H9 (cell line): ENCODE data around the gene CACNA1G. TPM values are rescaled to one million over a fixed set of nuclear protein-coding genes. Genes with fewer than 3 reads are reported as not detected.

Source experiments
- DNase-seq: peaks from one replicate; pipeline ENCODE4 v3.0.0-alpha.2; 2017
- H2AFZ ChIP-seq: one replicate; pipeline ENCODE4 v1.6.1; 2013; ENCODE audit warnings: mild to moderate bottlenecking, low read length, control low read depth, moderate library complexity
- H2AK5ac ChIP-seq: 2 replicates; pipeline ENCODE4 v1.6.1; 2013; ENCODE audit warnings: low read length, control low read depth, mixed read lengths; ENCODE audit not compliant: insufficient read length
- H2BK120ac ChIP-seq: one replicate; pipeline ENCODE4 v1.6.1; 2013; ENCODE audit warnings: low read depth, mild to moderate bottlenecking, low read length, control low read depth, inconsistent platforms; ENCODE audit not compliant: poor library complexity, severe bottlenecking
- H2BK12ac ChIP-seq: 2 replicates; pipeline ENCODE4 v1.6.1; 2013; ENCODE audit warnings: low read length, control low read depth, mixed read lengths, low read depth; ENCODE audit not compliant: insufficient read length
- H2BK15ac ChIP-seq: 2 replicates; pipeline ENCODE4 v1.6.1; 2013; ENCODE audit warnings: low read depth, low read length, control low read depth
- H2BK20ac ChIP-seq: one replicate; pipeline ENCODE4 v1.6.1; 2013; ENCODE audit warnings: low read depth, mild to moderate bottlenecking, low read length, control low read depth, inconsistent platforms; ENCODE audit not compliant: poor library complexity, severe bottlenecking
- H2BK5ac ChIP-seq: 2 replicates; pipeline ENCODE4 v1.6.1; 2013; ENCODE audit warnings: low read length, control low read depth, mixed read lengths; ENCODE audit not compliant: insufficient read length
- H3K14ac ChIP-seq: 2 replicates; pipeline ENCODE4 v1.6.1; 2013; ENCODE audit warnings: low read length, control low read depth; ENCODE audit not compliant: insufficient read depth
- H3K18ac ChIP-seq: 2 replicates; pipeline ENCODE4 v1.6.1; 2013; ENCODE audit warnings: low read depth, mild to moderate bottlenecking, mixed read lengths, low read length, control low read depth; ENCODE audit not compliant: insufficient read length
- H3K23ac ChIP-seq: 2 replicates; pipeline ENCODE4 v1.6.1; 2013; ENCODE audit warnings: low read length, control low read depth, mixed read lengths, low read depth; ENCODE audit not compliant: insufficient read length
- H3K23me2 ChIP-seq: 2 replicates; pipeline ENCODE4 v1.6.1; 2013; ENCODE audit warnings: low read depth, mild to moderate bottlenecking, mixed read lengths, low read length, control low read depth; ENCODE audit not compliant: insufficient read length, poor library complexity, severe bottlenecking
- H3K27ac ChIP-seq: 2 replicates; pipeline ENCODE4 v1.5.1; 2013; ENCODE audit warnings: low read length, control low read depth, mixed read lengths, low read depth; ENCODE audit not compliant: insufficient read length
- H3K27me3 ChIP-seq: 2 replicates; pipeline ENCODE4 v1.6.1; 2013; ENCODE audit warnings: low read length, control low read depth, inconsistent platforms; ENCODE audit not compliant: insufficient read depth
- H3K4ac ChIP-seq: 2 replicates; pipeline ENCODE4 v1.6.1; 2013; ENCODE audit warnings: low read depth, mild to moderate bottlenecking, control low read depth, inconsistent platforms, low read length, moderate library complexity
- H3K4me1 ChIP-seq: 2 replicates; pipeline ENCODE4 v1.6.1; 2013; ENCODE audit warnings: low read length, control low read depth, inconsistent platforms; ENCODE audit not compliant: insufficient read depth
- H3K4me2 ChIP-seq: 2 replicates; pipeline ENCODE4 v1.6.1; 2013; ENCODE audit warnings: low read length, control low read depth, mixed read lengths; ENCODE audit not compliant: insufficient read length, insufficient read depth
- H3K56ac ChIP-seq: 2 replicates; pipeline ENCODE4 v1.6.1; 2013; ENCODE audit warnings: low read depth, mild to moderate bottlenecking, mixed read lengths, low read length, control low read depth; ENCODE audit not compliant: insufficient read length
- H3K79me1 ChIP-seq: 2 replicates; pipeline ENCODE4 v1.6.1; 2013; ENCODE audit warnings: low read depth, mild to moderate bottlenecking, moderate library complexity, low read length, control low read depth, inconsistent platforms; ENCODE audit not compliant: insufficient read depth, poor library complexity, severe bottlenecking
- H3K79me2 ChIP-seq: 2 replicates; pipeline ENCODE4 v1.6.1; 2013; ENCODE audit warnings: low read length, control low read depth, inconsistent platforms; ENCODE audit not compliant: insufficient read depth
- H3K9ac ChIP-seq: 2 replicates; pipeline ENCODE4 v1.6.1; 2013; ENCODE audit warnings: low read length, control low read depth, mixed read lengths; ENCODE audit not compliant: insufficient read length; ENCODE audit errors: extremely low read depth
- H3K9me3 ChIP-seq: one replicate; pipeline ENCODE4 v1.6.1; 2013; ENCODE audit warnings: low read depth, low read length, inconsistent platforms; ENCODE audit not compliant: control insufficient read depth
- H3T11ph ChIP-seq: one replicate; pipeline ENCODE4 v1.6.1; 2013; ENCODE audit warnings: mild to moderate bottlenecking, low read length, control low read depth, inconsistent platforms
- H4K20me1 ChIP-seq: one replicate; pipeline ENCODE4 v1.6.1; 2013; ENCODE audit not compliant: control insufficient read depth, insufficient read length, insufficient read depth
- H4K5ac ChIP-seq: 2 replicates; pipeline ENCODE4 v1.6.1; 2013; ENCODE audit warnings: low read depth, mild to moderate bottlenecking, mixed read lengths, low read length, control low read depth; ENCODE audit not compliant: insufficient read length
- H4K8ac ChIP-seq: replicated peaks from 2 replicates; pipeline ENCODE4 v1.6.1; 2013; ENCODE audit warnings: low read length, control low read depth, mixed read lengths, low read depth; ENCODE audit not compliant: insufficient read length
- H4K91ac ChIP-seq: 2 replicates; pipeline ENCODE4 v1.6.1; 2013; ENCODE audit warnings: low read depth, mild to moderate bottlenecking, moderate library complexity, mixed read lengths, low read length, control low read depth; ENCODE audit not compliant: insufficient read length
- H3K27ac Mint-ChIP-seq, 3 experiments: 2 replicates in 2 of 3; 3 replicates in 1 of 3; pipeline ENCODE4 v1.8.0; 2020 to 2021; ENCODE audit warnings: mixed read lengths in 3 of 3, mild to moderate bottlenecking in 1 of 3, moderate library complexity in 1 of 3
- H3K27me3 Mint-ChIP-seq: 2 replicates; pipeline ENCODE4 v1.8.0; 2021; ENCODE audit warnings: low read depth, mild to moderate bottlenecking, moderate library complexity, mixed read lengths
- H3K36me3 Mint-ChIP-seq, 3 experiments: 2 replicates in 2 of 3; 3 replicates in 1 of 3; pipeline ENCODE4 v1.8.0; 2020 to 2021; ENCODE audit warnings: low read depth in 3 of 3, mixed read lengths in 3 of 3; ENCODE audit not compliant: insufficient read depth in 1 of 3
- H3K4me1 Mint-ChIP-seq, 2 experiments: 2 replicates each; pipeline ENCODE4 v1.8.0; 2020; ENCODE audit warnings: mixed read lengths in 2 of 2
- H3K4me3 Mint-ChIP-seq, 2 experiments: 2 replicates in 1 of 2; 3 replicates in 1 of 2; pipeline ENCODE4 v1.8.0; 2020 to 2021; ENCODE audit warnings: mild to moderate bottlenecking in 2 of 2, mixed read lengths in 2 of 2, moderate library complexity in 1 of 2
- H3K9me3 Mint-ChIP-seq, 2 experiments: 2 replicates in 1 of 2; 3 replicates in 1 of 2; pipeline ENCODE4 v1.8.0; 2020; ENCODE audit warnings: mild to moderate bottlenecking in 2 of 2, mixed read lengths in 2 of 2, moderate library complexity in 1 of 2
- WGBS: extraction: QIAGEN DNeasy Blood & Tissue Kit; methylation state at CpG from one replicate; pipeline ENCODE4 v1.1.7; 2013; ENCODE audit warnings: missing lambda C conversion rate, low lambda C conversion rate, mixed read lengths; ENCODE audit not compliant: insufficient read length; ENCODE audit errors: extremely low coverage; 5-methylcytosine and 5-hydroxymethylcytosine counted together
- total RNA-seq: library from RNA; stranded (reverse); gene quantifications from 2 replicates; pipeline ENCODE4 v1.2.1, GENCODE V29; 2021
- TF ChIP-seq, protein P1 (sequence below): fragments of 200-600 bp; sonication (generic); conservative IDR thresholded peaks from 3 replicates; pipeline ENCODE4 v1.8.0; 2021; ENCODE audit warnings: antibody characterized with exemption, mild to moderate bottlenecking

The CACNA1G gene
- total RNA-seq, 1 experiment from 2014 or later = 1.5 TPM

DNA sequence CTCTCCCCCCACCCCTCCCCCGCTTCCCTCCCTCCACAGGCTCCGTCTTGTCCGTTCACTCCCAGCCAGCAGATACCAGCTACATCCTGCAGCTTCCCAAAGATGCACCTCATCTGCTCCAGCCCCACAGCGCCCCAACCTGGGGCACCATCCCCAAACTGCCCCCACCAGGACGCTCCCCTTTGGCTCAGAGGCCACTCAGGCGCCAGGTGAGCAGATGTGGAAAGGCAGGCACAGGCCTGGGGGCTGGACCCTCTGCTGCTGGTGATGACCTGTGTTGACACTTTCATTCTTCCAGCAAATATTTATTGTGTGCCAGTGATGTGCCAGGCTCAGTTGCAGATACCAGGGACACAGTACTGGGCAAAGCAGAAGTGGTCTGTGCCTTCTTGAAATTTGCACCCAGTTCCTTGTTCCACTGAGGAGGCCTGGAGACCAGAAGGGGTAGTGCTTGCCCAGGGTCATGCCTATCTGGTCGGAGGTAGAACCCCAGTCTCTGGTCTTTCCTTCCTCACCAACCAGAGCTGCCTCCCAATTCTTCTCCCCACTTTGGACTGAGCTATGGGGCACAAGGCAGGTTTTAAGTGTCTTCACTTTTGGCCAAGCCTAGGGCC, 63.9 kb downstream of the CACNA1G start:
- H3K18ac ChIP-seq = no peak overlapping the region
- H3K27ac Mint-ChIP-seq = no peak overlapping the region
- H2BK120ac ChIP-seq = no peak overlapping the region
- no peak overlapping the region for H3K4me2 ChIP-seq
- H3K27ac ChIP-seq = no peak overlapping the region
- no peak overlapping the region for H3K14ac ChIP-seq
- H4K91ac ChIP-seq = no peak overlapping the region
- no peak overlapping the region for H2BK12ac ChIP-seq
- H3K27me3 ChIP-seq = no peaks in the 10 kb centered on the region
- H3K9me3 ChIP-seq = no peaks in the 10 kb centered on the region
- DNase-seq = no peak
- H2BK5ac ChIP-seq = no peak overlapping the region
- H3K4ac ChIP-seq = no peak overlapping the region
- no peak overlapping the region for H2AFZ ChIP-seq
- no peaks in the 10 kb centered on the region for H3K36me3 Mint-ChIP-seq
- H3T11ph ChIP-seq = no peak overlapping the region
- no peak overlapping the region for H4K5ac ChIP-seq
- H2AK5ac ChIP-seq = no peak overlapping the region
- no peak overlapping the region for H2BK15ac ChIP-seq
- H3K79me1 ChIP-seq = no peaks in the 10 kb centered on the region
- no peak overlapping the region for H3K23ac ChIP-seq
- no peak overlapping the region; a peak in 1 of 5 replicates for H3K4me3 Mint-ChIP-seq
- no peak overlapping the region for H3K56ac ChIP-seq
- H3K4me1 ChIP-seq = no peaks in the 10 kb centered on the region
- H4K20me1 ChIP-seq = no peaks in the 10 kb centered on the region
- H3K23me2 ChIP-seq = no peaks in the 10 kb centered on the region
- no peak overlapping the region for H4K8ac ChIP-seq
- H3K9me3 Mint-ChIP-seq = no peaks in the 10 kb centered on the region
- H3K9ac ChIP-seq = no peak overlapping the region
- no peaks in the 10 kb centered on the region for H3K79me2 ChIP-seq
- TF ChIP-seq, protein P1, sequence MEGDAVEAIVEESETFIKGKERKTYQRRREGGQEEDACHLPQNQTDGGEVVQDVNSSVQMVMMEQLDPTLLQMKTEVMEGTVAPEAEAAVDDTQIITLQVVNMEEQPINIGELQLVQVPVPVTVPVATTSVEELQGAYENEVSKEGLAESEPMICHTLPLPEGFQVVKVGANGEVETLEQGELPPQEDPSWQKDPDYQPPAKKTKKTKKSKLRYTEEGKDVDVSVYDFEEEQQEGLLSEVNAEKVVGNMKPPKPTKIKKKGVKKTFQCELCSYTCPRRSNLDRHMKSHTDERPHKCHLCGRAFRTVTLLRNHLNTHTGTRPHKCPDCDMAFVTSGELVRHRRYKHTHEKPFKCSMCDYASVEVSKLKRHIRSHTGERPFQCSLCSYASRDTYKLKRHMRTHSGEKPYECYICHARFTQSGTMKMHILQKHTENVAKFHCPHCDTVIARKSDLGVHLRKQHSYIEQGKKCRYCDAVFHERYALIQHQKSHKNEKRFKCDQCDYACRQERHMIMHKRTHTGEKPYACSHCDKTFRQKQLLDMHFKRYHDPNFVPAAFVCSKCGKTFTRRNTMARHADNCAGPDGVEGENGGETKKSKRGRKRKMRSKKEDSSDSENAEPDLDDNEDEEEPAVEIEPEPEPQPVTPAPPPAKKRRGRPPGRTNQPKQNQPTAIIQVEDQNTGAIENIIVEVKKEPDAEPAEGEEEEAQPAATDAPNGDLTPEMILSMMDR = no peak
- H2BK20ac ChIP-seq = no peak overlapping the region
- H3K27me3 Mint-ChIP-seq = peaks cover 16% of the 10 kb centered on the region
- WGBS = no CpG with 5 or more reads among the region's 7 CpGs
- peaks cover 45 to 74% of the 10 kb centered on the region in 2 experiments for H3K4me1 Mint-ChIP-seq
